ENCODE measurements around the gene VSTM5. TPM values are rescaled to one million over a fixed set of nuclear protein-coding genes. Genes with fewer than 3 reads are reported as not detected.

VSTM5 gene
- total and polyA plus RNA-seq, 12 donors, result 0.07 to 0.55 (median 0.16) TPM; not detected in 5

- no peaks in the 10 kb centered on the region for H3K27me3 ChIP-seq
- H3K36me3 ChIP-seq (replicated peaks in 1 of 2), result no peaks in the 10 kb centered on the region
- H3K9me3 ChIP-seq (replicated peaks in 1 of 3), result no peaks in the 10 kb centered on the region
- 72 to 77% (median 74%) methylated on average over 2 of the region's 2 CpGs for WGBS, 4 donors
- H3K4me3 ChIP-seq, result no peak overlapping the region
- intact Hi-C loops (cut with DNase I), result no loop called here
- DNase-seq, result no peak
- H3K27ac ChIP-seq, result no peak overlapping the region
- no peaks in the 10 kb centered on the region for H3K4me1 ChIP-seq (replicated peaks in 1 of 2)
- no peak for TF ChIP-seq CTCF (IDR thresholded peaks at IDR 0.05)
- TF ChIP-seq POLR2A (IDR thresholded peaks at IDR 0.05), result no peak
Observed at GRCh38 chr11:93840180-93840579, 10.2 kb downstream of the VSTM5 start.

- no peak for DNase-seq
- Histone ChIP-seq H3K27ac (no peak overlapping the region), H3K27me3 (no peaks in the 10 kb centered on the region), H3K36me3 (replicated peaks in 1 of 2) (no peaks in the 10 kb centered on the region), H3K4me3 (no peak overlapping the region), H3K9me3 (replicated peaks in 1 of 3) (no peaks in the 10 kb centered on the region), H3K4me1 (replicated peaks in 1 of 2) (no peaks in the 10 kb centered on the region)
- 94 to 98% (median 94%) methylated on average over 4 to 8 of the region's 8 CpGs for WGBS, 4 donors
- TF ChIP-seq POLR2A (IDR thresholded peaks at IDR 0.05) (no peak), CTCF (IDR thresholded peaks at IDR 0.05) (no peak)
- intact Hi-C loops (cut with DNase I), result no loop called here
Observed at GRCh38 chr11:93838967-93839366, 11.5 kb downstream of the VSTM5 start.

- Histone ChIP-seq H3K9me3 (replicated peaks in 1 of 3) (no peaks in the 10 kb centered on the region), H3K4me1 (replicated peaks in 1 of 2) (no peaks in the 10 kb centered on the region), H3K27ac (no peak overlapping the region), H3K27me3 (no peaks in the 10 kb centered on the region), H3K36me3 (replicated peaks in 1 of 2) (no peaks in the 10 kb centered on the region), H3K4me3 (no peak overlapping the region)
- DNase-seq, result no peak
- WGBS, 4 donors, result 76 to 86% (median 79%) methylated on average over 1 of the region's 1 CpG
- TF ChIP-seq CTCF (IDR thresholded peaks at IDR 0.05), result no peak
- no peak for TF ChIP-seq POLR2A (IDR thresholded peaks at IDR 0.05)
- intact Hi-C loops (cut with DNase I), result no loop called here
Observed at GRCh38 chr11:93832780-93833179, 17.6 kb downstream of the VSTM5 start.

- DNase-seq, result no peak
- Histone ChIP-seq H3K27me3 (no peaks in the 10 kb centered on the region), H3K36me3 (replicated peaks in 1 of 2) (no peaks in the 10 kb centered on the region), H3K27ac (no peak overlapping the region), H3K4me1 (replicated peaks in 1 of 2) (no peaks in the 10 kb centered on the region), H3K4me3 (no peak overlapping the region), H3K9me3 (replicated peaks in 1 of 3) (no peaks in the 10 kb centered on the region)
- intact Hi-C loops (cut with DNase I), result no loop called here
- TF ChIP-seq CTCF (IDR thresholded peaks at IDR 0.05), result no peak
- TF ChIP-seq POLR2A (IDR thresholded peaks at IDR 0.05), result no peak
- WGBS, 4 donors, result 59 to 75% (median 66%) methylated on average over 3 of the region's 3 CpGs
Observed at GRCh38 chr11:93831343-93832127, 18.9 kb downstream of the VSTM5 start.

All from adrenal gland (tissue), 12 donors.